WTC11 (cell line): Measurements from ENCODE around the gene CTNS. TPM values are rescaled to one million over a fixed set of nuclear protein-coding genes. Genes with fewer than 3 reads are reported as not detected.

Experiments used
- ATAC-seq: fragments of 200-7000 bp; cut with Tn5 transposase; 2 replicates; pipeline ENCODE4 v1.10.0; 2021; ENCODE audit warnings: mild to moderate bottlenecking, moderate library complexity
- CTCF ChIA-PET: fragments of 300-600 bp; sonication (Branson Sonifier 250); formaldehyde crosslinking; loops from one replicate; lab custom pipeline; 2021; ENCODE audit warnings: antibody characterized with exemption; lab: Charles Lee
- POLR2A ChIA-PET: fragments of 350-600 bp; sonication (Branson Sonifier 250); formaldehyde crosslinking; loops from one replicate; lab custom pipeline; 2021; ENCODE audit warnings: antibody characterized with exemption; lab: Charles Lee
- DNase-seq: peaks from one replicate; pipeline ENCODE4 v3.0.0; 2021; ENCODE audit warnings: low spot score
- H3K27ac Mint-ChIP-seq: 2 replicates; pipeline ENCODE4 v1.8.0; 2021; ENCODE audit warnings: mixed read lengths
- H3K27me3 Mint-ChIP-seq: 2 replicates; pipeline ENCODE4 v1.8.0; 2021; ENCODE audit warnings: low read depth, mild to moderate bottlenecking, moderate library complexity, mixed read lengths
- H3K36me3 Mint-ChIP-seq: 2 replicates; pipeline ENCODE4 v1.8.0; 2021; ENCODE audit warnings: mixed read lengths
- H3K4me1 Mint-ChIP-seq: 2 replicates; pipeline ENCODE4 v1.8.0; 2022; ENCODE audit warnings: mixed read lengths
- H3K4me3 Mint-ChIP-seq: 2 replicates; pipeline ENCODE4 v1.8.0; 2021; ENCODE audit warnings: mild to moderate bottlenecking, moderate library complexity, mixed read lengths
- H3K9me3 Mint-ChIP-seq: 2 replicates; pipeline ENCODE4 v1.8.0; 2021; ENCODE audit warnings: mixed read lengths
- CREM ChIP-seq: sonication (generic); formaldehyde crosslinking; IDR thresholded peaks from 2 replicates; pipeline ENCODE4 v1.8.1; 2022; ENCODE audit warnings: mild to moderate bottlenecking, missing genetic modification reagents, moderate library complexity
- ELF4 ChIP-seq: sonication (generic); formaldehyde crosslinking; IDR thresholded peaks from 2 replicates; pipeline ENCODE4 v1.8.1; 2022; ENCODE audit warnings: low read depth, mild to moderate bottlenecking, moderate library complexity, missing genetic modification reagents
- EMX1 ChIP-seq: fragments of 250-450 bp; sonication (Bioruptor Pico); IDR thresholded peaks from 2 replicates; pipeline ENCODE4 v1.8.0; 2021; ENCODE audit warnings: mild to moderate bottlenecking
- JAZF1 ChIP-seq: fragments of 250-450 bp; sonication (Bioruptor Pico); IDR thresholded peaks from 2 replicates; pipeline ENCODE4 v1.9.0; 2021; ENCODE audit warnings: moderate library complexity, mild to moderate bottlenecking, inconsistent platforms
- KAT7 ChIP-seq: sonication (generic); formaldehyde crosslinking; IDR thresholded peaks from 2 replicates; pipeline ENCODE4 v1.8.1; 2023; ENCODE audit warnings: missing genetic modification reagents, mild to moderate bottlenecking, borderline replicate concordance
- NR3C1 ChIP-seq: sonication (generic); formaldehyde crosslinking; conservative IDR thresholded peaks from 2 replicates; pipeline ENCODE4 v1.8.1; 2023; ENCODE audit warnings: low read depth, mild to moderate bottlenecking, missing genetic modification reagents
- PRRX2 ChIP-seq: fragments of 250-450 bp; sonication (Bioruptor Pico); IDR thresholded peaks from 2 replicates; pipeline ENCODE4 v1.8.0; 2021; ENCODE audit warnings: mild to moderate bottlenecking
- SOX15 ChIP-seq: fragments of 250-450 bp; sonication (Bioruptor Pico); IDR thresholded peaks from 2 replicates; pipeline ENCODE4 v1.9.0; 2021; ENCODE audit warnings: mild to moderate bottlenecking
- TCF7 ChIP-seq: sonication (generic); formaldehyde crosslinking; IDR thresholded peaks from 2 replicates; pipeline ENCODE4 v1.8.0; 2022; ENCODE audit warnings: mild to moderate bottlenecking, low read depth, missing genetic modification reagents, moderate library complexity
- TEAD4 ChIP-seq: sonication (generic); formaldehyde crosslinking; IDR thresholded peaks from 2 replicates; pipeline ENCODE4 v1.8.0; 2022; ENCODE audit warnings: mild to moderate bottlenecking, missing genetic modification reagents
- ZNF232 ChIP-seq: sonication (generic); formaldehyde crosslinking; IDR thresholded peaks from 2 replicates; pipeline ENCODE4 v1.8.0; 2022; ENCODE audit warnings: mild to moderate bottlenecking, missing genetic modification reagents
- ZNF263 ChIP-seq: sonication (generic); formaldehyde crosslinking; IDR thresholded peaks from 2 replicates; pipeline ENCODE4 v1.8.1; 2022; ENCODE audit warnings: low read depth, mild to moderate bottlenecking, moderate library complexity, missing genetic modification reagents
- ZNF671 ChIP-seq: fragments of 250-450 bp; sonication (Bioruptor Pico); IDR thresholded peaks from 2 replicates; pipeline ENCODE4 v1.8.0; 2021; ENCODE audit warnings: mild to moderate bottlenecking
- total RNA-seq: library from RNA; stranded (reverse); gene quantifications from 3 replicates; pipeline ENCODE4 v1.2.3, GENCODE V29; 2021
- TF ChIP-seq, protein P1 (sequence below): sonication (generic); formaldehyde crosslinking; IDR thresholded peaks from 2 replicates; pipeline ENCODE4 v1.8.1; 2022; ENCODE audit warnings: missing genetic modification reagents, borderline replicate concordance
- TF ChIP-seq, protein P2 (sequence below): sonication (generic); formaldehyde crosslinking; IDR thresholded peaks from 2 replicates; pipeline ENCODE4 v1.8.1; 2022; ENCODE audit warnings: mild to moderate bottlenecking, moderate library complexity, missing genetic modification reagents
- TF ChIP-seq, protein P3 (sequence below): sonication (generic); formaldehyde crosslinking; IDR thresholded peaks from 2 replicates; pipeline ENCODE4 v1.8.1; 2023; ENCODE audit warnings: mild to moderate bottlenecking, missing genetic modification reagents
- TF ChIP-seq, protein P4 (sequence below): fragments of 200-600 bp; IDR thresholded peaks from 2 replicates; pipeline ENCODE4 v1.8.0; 2022; ENCODE audit warnings: antibody characterized with exemption
- TF ChIP-seq, protein P5 (sequence below): sonication (generic); formaldehyde crosslinking; IDR thresholded peaks from 2 replicates; pipeline ENCODE4 v1.8.1; 2023; ENCODE audit warnings: mild to moderate bottlenecking, moderate library complexity, missing genetic modification reagents
- TF ChIP-seq, protein P6 (sequence below): fragments of 250-450 bp; sonication (Bioruptor Pico); IDR thresholded peaks from 2 replicates; pipeline ENCODE4 v1.8.0; 2021; ENCODE audit warnings: mild to moderate bottlenecking

CTNS gene
- total RNA-seq, 1 experiment from 2014 or later: 10.7 TPM

DNA sequence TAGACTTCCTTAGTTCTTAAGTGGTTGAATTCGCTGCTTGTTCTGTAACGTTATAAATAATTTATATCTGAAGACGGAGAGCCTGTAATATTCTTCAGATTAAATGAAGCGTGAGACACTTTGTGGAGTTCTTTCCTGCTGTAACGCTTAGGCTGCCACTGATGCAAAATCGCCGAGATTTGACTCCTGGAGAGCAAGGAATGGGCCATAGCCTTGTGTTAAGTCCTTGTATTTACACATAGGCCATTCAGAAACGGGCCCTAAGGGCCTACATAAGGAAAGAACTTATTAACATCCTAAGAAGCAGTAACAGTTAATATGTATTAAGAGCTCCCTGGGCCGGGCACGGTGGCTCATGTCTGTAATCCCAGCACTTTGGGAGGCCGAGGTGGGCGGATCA is 33.0 kb downstream of the CTNS start:
- no peaks in the 10 kb centered on the region for H3K9me3 Mint-ChIP-seq
- H3K36me3 Mint-ChIP-seq: peaks cover 13% of the 10 kb centered on the region
- CTCF ChIA-PET: interaction anchor here (0.7 to 3.2 kb wide), 2 partner anchors 13 to 14 kb away, joined by 3 to 20 read pairs; no protein-coding TSS in a partner anchor
- H3K27me3 Mint-ChIP-seq: no peaks in the 10 kb centered on the region
- peak overlapping the region; percentile 96 for H3K27ac Mint-ChIP-seq
- ATAC-seq: no peak
- TF ChIP-seq ELF4: no peak
- TF ChIP-seq EMX1 (CRISPR knock-in tag): no peak
- TF ChIP-seq, protein P1, sequence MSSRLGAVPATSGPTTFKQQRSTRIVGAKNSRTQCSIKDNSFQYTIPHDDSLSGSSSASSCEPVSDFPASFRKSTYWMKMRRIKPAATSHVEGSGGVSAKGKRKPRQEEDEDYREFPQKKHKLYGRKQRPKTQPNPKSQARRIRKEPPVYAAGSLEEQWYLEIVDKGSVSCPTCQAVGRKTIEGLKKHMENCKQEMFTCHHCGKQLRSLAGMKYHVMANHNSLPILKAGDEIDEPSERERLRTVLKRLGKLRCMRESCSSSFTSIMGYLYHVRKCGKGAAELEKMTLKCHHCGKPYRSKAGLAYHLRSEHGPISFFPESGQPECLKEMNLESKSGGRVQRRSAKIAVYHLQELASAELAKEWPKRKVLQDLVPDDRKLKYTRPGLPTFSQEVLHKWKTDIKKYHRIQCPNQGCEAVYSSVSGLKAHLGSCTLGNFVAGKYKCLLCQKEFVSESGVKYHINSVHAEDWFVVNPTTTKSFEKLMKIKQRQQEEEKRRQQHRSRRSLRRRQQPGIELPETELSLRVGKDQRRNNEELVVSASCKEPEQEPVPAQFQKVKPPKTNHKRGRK (CRISPR knock-in tag): no peak
- no peak for TF ChIP-seq ZNF671 (CRISPR knock-in tag)
- TF ChIP-seq, protein P2, sequence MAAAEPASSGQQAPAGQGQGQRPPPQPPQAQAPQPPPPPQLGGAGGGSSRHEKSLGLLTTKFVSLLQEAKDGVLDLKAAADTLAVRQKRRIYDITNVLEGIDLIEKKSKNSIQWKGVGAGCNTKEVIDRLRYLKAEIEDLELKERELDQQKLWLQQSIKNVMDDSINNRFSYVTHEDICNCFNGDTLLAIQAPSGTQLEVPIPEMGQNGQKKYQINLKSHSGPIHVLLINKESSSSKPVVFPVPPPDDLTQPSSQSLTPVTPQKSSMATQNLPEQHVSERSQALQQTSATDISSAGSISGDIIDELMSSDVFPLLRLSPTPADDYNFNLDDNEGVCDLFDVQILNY (CRISPR knock-in tag): no peak
- TF ChIP-seq, protein P3, sequence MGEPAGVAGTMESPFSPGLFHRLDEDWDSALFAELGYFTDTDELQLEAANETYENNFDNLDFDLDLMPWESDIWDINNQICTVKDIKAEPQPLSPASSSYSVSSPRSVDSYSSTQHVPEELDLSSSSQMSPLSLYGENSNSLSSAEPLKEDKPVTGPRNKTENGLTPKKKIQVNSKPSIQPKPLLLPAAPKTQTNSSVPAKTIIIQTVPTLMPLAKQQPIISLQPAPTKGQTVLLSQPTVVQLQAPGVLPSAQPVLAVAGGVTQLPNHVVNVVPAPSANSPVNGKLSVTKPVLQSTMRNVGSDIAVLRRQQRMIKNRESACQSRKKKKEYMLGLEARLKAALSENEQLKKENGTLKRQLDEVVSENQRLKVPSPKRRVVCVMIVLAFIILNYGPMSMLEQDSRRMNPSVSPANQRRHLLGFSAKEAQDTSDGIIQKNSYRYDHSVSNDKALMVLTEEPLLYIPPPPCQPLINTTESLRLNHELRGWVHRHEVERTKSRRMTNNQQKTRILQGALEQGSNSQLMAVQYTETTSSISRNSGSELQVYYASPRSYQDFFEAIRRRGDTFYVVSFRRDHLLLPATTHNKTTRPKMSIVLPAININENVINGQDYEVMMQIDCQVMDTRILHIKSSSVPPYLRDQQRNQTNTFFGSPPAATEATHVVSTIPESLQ (CRISPR knock-in tag): no peak
- no peak for TF ChIP-seq ZNF263 (CRISPR knock-in tag)
- TF ChIP-seq CREM (CRISPR knock-in tag): no peak
- TF ChIP-seq, protein P4, sequence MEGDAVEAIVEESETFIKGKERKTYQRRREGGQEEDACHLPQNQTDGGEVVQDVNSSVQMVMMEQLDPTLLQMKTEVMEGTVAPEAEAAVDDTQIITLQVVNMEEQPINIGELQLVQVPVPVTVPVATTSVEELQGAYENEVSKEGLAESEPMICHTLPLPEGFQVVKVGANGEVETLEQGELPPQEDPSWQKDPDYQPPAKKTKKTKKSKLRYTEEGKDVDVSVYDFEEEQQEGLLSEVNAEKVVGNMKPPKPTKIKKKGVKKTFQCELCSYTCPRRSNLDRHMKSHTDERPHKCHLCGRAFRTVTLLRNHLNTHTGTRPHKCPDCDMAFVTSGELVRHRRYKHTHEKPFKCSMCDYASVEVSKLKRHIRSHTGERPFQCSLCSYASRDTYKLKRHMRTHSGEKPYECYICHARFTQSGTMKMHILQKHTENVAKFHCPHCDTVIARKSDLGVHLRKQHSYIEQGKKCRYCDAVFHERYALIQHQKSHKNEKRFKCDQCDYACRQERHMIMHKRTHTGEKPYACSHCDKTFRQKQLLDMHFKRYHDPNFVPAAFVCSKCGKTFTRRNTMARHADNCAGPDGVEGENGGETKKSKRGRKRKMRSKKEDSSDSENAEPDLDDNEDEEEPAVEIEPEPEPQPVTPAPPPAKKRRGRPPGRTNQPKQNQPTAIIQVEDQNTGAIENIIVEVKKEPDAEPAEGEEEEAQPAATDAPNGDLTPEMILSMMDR: no peak
- TF ChIP-seq KAT7 (CRISPR knock-in tag): no peak
- TF ChIP-seq, protein P5, sequence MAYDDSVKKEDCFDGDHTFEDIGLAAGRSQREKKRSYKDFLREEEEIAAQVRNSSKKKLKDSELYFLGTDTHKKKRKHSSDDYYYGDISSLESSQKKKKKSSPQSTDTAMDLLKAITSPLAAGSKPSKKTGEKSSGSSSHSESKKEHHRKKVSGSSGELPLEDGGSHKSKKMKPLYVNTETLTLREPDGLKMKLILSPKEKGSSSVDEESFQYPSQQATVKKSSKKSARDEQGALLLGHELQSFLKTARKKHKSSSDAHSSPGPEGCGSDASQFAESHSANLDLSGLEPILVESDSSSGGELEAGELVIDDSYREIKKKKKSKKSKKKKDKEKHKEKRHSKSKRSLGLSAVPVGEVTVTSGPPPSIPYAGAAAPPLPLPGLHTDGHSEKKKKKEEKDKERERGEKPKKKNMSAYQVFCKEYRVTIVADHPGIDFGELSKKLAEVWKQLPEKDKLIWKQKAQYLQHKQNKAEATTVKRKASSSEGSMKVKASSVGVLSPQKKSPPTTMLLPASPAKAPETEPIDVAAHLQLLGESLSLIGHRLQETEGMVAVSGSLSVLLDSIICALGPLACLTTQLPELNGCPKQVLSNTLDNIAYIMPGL (CRISPR knock-in tag): no peak
- TF ChIP-seq TEAD4 (CRISPR knock-in tag): no peak
- TF ChIP-seq, protein P6, sequence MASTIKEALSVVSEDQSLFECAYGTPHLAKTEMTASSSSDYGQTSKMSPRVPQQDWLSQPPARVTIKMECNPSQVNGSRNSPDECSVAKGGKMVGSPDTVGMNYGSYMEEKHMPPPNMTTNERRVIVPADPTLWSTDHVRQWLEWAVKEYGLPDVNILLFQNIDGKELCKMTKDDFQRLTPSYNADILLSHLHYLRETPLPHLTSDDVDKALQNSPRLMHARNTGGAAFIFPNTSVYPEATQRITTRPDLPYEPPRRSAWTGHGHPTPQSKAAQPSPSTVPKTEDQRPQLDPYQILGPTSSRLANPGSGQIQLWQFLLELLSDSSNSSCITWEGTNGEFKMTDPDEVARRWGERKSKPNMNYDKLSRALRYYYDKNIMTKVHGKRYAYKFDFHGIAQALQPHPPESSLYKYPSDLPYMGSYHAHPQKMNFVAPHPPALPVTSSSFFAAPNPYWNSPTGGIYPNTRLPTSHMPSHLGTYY (CRISPR knock-in tag): no peak
- no peak for TF ChIP-seq JAZF1 (CRISPR knock-in tag)
- TF ChIP-seq TCF7 (CRISPR knock-in tag): no peak
- no peak for TF ChIP-seq SOX15 (CRISPR knock-in tag)
- TF ChIP-seq NR3C1 (CRISPR knock-in tag): no peak
- no peak for TF ChIP-seq PRRX2 (CRISPR knock-in tag)
- TF ChIP-seq ZNF232 (CRISPR knock-in tag): no peak
- DNase-seq: no peak
- POLR2A ChIA-PET: interaction anchor here (0.8 kb wide), 1 partner anchor 8 kb away, joined by 4 read pairs; no protein-coding TSS in a partner anchor
- peak overlapping the region; percentile 99 for H3K4me3 Mint-ChIP-seq
- peaks cover 21% of the 10 kb centered on the region for H3K4me1 Mint-ChIP-seq
